Measurements from ENCODE around the gene TKTL1.

DNA sequence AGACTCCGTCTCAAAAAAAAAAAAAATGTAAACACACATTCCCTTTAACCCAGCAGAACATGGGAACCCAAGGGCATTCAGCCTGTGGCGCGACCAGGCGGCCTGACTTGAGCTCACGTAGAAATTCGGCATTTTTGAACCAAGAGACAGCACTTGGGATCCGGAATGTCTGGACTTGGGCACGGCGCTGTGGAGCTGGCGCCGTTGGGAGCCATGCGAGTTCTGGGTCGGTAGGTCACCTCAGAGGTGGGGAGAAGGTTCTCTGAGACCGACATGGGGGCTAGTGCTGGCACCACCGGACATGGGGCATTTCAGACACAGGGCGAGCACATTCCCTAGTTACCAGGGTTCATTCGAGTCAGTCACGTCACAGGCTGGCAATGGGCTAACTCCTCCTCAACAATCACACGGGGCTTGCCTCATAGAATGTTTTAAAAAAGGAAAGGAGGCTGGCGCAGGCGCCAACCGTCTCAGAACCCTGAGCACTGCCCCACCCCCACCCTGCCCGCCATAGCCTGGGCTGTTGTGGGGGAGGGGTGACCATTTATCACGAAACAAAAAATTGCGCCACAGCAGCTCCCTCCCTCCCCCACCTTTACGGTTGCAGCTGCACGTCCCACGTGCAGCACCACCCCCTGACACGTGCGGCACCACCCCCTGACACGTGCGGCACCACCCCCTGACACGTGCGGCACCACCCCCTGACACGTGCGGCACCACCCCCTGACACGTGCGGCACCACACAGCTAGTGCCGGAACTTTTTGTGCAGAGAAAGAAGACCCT is 612 bp upstream of the TKTL1 start, which contains the start of gene TEX28:
- TF ChIP-seq, protein P1, sequence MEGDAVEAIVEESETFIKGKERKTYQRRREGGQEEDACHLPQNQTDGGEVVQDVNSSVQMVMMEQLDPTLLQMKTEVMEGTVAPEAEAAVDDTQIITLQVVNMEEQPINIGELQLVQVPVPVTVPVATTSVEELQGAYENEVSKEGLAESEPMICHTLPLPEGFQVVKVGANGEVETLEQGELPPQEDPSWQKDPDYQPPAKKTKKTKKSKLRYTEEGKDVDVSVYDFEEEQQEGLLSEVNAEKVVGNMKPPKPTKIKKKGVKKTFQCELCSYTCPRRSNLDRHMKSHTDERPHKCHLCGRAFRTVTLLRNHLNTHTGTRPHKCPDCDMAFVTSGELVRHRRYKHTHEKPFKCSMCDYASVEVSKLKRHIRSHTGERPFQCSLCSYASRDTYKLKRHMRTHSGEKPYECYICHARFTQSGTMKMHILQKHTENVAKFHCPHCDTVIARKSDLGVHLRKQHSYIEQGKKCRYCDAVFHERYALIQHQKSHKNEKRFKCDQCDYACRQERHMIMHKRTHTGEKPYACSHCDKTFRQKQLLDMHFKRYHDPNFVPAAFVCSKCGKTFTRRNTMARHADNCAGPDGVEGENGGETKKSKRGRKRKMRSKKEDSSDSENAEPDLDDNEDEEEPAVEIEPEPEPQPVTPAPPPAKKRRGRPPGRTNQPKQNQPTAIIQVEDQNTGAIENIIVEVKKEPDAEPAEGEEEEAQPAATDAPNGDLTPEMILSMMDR (IDR thresholded peaks at IDR 0.05) = no peak
- TF ChIP-seq POLR2AphosphoS5 (IDR thresholded peaks at IDR 0.05; ENCODE audit: low read depth, low read length) (no peak), SIN3A (IDR thresholded peaks at IDR 0.05; ENCODE audit: borderline replicate concordance, insufficient read depth, low read depth, low read length) (no peak)

Data from Panc1 (cell line).